Activated CD4-positive, alpha-beta T cell treated with anti-CD3 and anti-CD28 coated beads for 36 hours (primary cell): ENCODE measurements around the gene REEP3. TPM values are rescaled to one million over a fixed set of nuclear protein-coding genes. Genes with fewer than 3 reads are reported as not detected.
A peak's percentile ranks its signal among the peaks of the same experiment; 100 is the strongest.

Experiments used
- ATAC-seq: fragments of 200-7000 bp; cut with Tn5 transposase; one replicate; pipeline ENCODE4 v1.10.0; 2021; ENCODE audit warnings: mild to moderate bottlenecking, moderate library complexity
- CTCF ChIA-PET: fragments of 350-600 bp; sonication (Branson Sonifier 250); formaldehyde crosslinking; loops from one replicate; lab custom pipeline; 2021; ENCODE audit warnings: antibody characterized with exemption; lab: Charles Lee
- POLR2A ChIA-PET: fragments of 350-600 bp; sonication (Branson Sonifier 250); formaldehyde crosslinking; loops from one replicate; lab custom pipeline; 2021; ENCODE audit warnings: antibody characterized with exemption, inconsistent platforms; lab: Charles Lee
- DNase-seq: peaks from one replicate; pipeline ENCODE4 v3.0.0-alpha.2; 2020
- H3K27ac Mint-ChIP-seq: one replicate; pipeline ENCODE4 v1.8.0; 2021; ENCODE audit warnings: mixed read lengths
- H3K27me3 Mint-ChIP-seq: one replicate; pipeline ENCODE4 v1.8.0; 2021; ENCODE audit warnings: mixed read lengths
- H3K36me3 Mint-ChIP-seq: one replicate; pipeline ENCODE4 v1.8.0; 2021; ENCODE audit warnings: low read depth, mixed read lengths
- H3K4me1 Mint-ChIP-seq: one replicate; pipeline ENCODE4 v1.8.0; 2021; ENCODE audit warnings: mixed read lengths
- H3K4me3 Mint-ChIP-seq: one replicate; pipeline ENCODE4 v1.8.0; 2021; ENCODE audit warnings: mild to moderate bottlenecking, moderate library complexity, mixed read lengths
- H3K9me3 Mint-ChIP-seq: one replicate; pipeline ENCODE4 v1.8.0; 2021; ENCODE audit warnings: low read depth, mixed read lengths
- intact Hi-C, 2 experiments: fragments of 100-400 bp; cut with DNase I in 1 of 2; cut with micrococcal nuclease in 1 of 2; formaldehyde crosslinking; loops; one replicate each; pipeline versions ENCODE4 v1.14.2 to v1.15.1; 2022 to 2024; cut with DNase I, micrococcal nuclease
- total RNA-seq, 2 experiments: library from RNA; stranded (reverse); gene quantifications; one replicate each; pipeline ENCODE4 v1.2.3, GENCODE V29; 2021

REEP3 gene
- total RNA-seq, 2 experiments from 2014 or later: 15.9 to 20.9 TPM

GRCh38 chr10:63611078-63611477 is 89.9 kb downstream of the REEP3 start:
- peaks cover 14% of the 10 kb centered on the region for H3K4me1 Mint-ChIP-seq
- peak; percentile 93 for ATAC-seq

GRCh38 chr10:63614371-63614891 is 93.2 kb downstream of the REEP3 start:
- CTCF ChIA-PET: interaction anchor here (0.9 to 1.4 kb wide), 3 partner anchors 15 to 449 kb away, joined by 3 to 4 read pairs (median 3); no protein-coding TSS in a partner anchor
- DNase-seq (no peak), ATAC-seq (no peak)
- H3K4me1 Mint-ChIP-seq: peaks cover 10% of the 10 kb centered on the region
- H3K27me3 Mint-ChIP-seq: no peaks in the 10 kb centered on the region
- H3K27ac Mint-ChIP-seq: no peak overlapping the region
- H3K4me3 Mint-ChIP-seq: no peak overlapping the region
- POLR2A ChIA-PET: no interaction called here
- intact Hi-C loops: no loop called here
- H3K9me3 Mint-ChIP-seq: no peaks in the 10 kb centered on the region
- peaks cover 14% of the 10 kb centered on the region for H3K36me3 Mint-ChIP-seq

More at GRCh38 chr10:63611078-63611477, 89.9 kb downstream of the REEP3 start:
- H3K9me3 Mint-ChIP-seq: no peaks in the 10 kb centered on the region
- H3K27me3 Mint-ChIP-seq: no peaks in the 10 kb centered on the region
- DNase-seq: no peak
- H3K27ac Mint-ChIP-seq: peak overlapping the region; percentile 85
- intact Hi-C loops: no loop called here
- no peak overlapping the region for H3K4me3 Mint-ChIP-seq
- POLR2A ChIA-PET: interaction anchor here (0.6 kb wide), 1 partner anchor 409 kb away, joined by 6 read pairs; no protein-coding TSS in a partner anchor
- peaks cover 3% of the 10 kb centered on the region for H3K36me3 Mint-ChIP-seq
- CTCF ChIA-PET: interaction anchor here (0.7 to 2.4 kb wide), 6 partner anchors 17 to 444 kb away, joined by 3 to 7 read pairs (median 4); no protein-coding TSS in a partner anchor

GRCh38 chr10:63618552-63618951 is 97.4 kb downstream of the REEP3 start:
- H3K27ac Mint-ChIP-seq: no peak overlapping the region
- H3K4me1 Mint-ChIP-seq: no peaks in the 10 kb centered on the region
- POLR2A ChIA-PET: no interaction called here
- H3K9me3 Mint-ChIP-seq: no peaks in the 10 kb centered on the region
- CTCF ChIA-PET: interaction anchor here (3.2 kb wide), 1 partner anchor 10 kb away, joined by 20 read pairs; no protein-coding TSS in a partner anchor
- no peak for ATAC-seq
- DNase-seq: no peak
- no peak overlapping the region for H3K4me3 Mint-ChIP-seq
- peaks cover 16% of the 10 kb centered on the region for H3K36me3 Mint-ChIP-seq
- H3K27me3 Mint-ChIP-seq: no peaks in the 10 kb centered on the region
- intact Hi-C loops: no loop called here

DNA sequence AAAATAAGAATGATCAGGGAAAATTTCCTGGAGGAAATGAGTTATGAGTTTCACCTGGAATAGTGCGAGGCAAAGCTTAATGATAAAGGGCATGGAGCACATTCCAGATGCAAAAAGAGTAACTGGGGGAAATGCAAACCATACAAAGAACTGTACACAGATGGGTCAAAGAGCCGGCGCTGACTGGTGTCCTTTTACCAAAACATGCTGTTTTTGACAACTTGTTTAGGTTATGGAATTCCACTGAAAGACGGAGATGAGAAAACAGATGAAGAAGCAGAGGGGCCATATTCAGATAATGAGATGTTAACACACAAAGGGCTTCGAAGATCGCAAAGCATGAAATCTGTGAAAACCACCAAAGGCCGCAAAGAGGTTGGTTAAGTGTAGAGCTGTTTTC is 98.2 kb downstream of the REEP3 start:
- Mint-ChIP-seq H3K27me3 (no peaks in the 10 kb centered on the region), H3K36me3 (peaks cover 16% of the 10 kb centered on the region), H3K9me3 (no peaks in the 10 kb centered on the region), H3K4me1 (no peaks in the 10 kb centered on the region), H3K4me3 (no peak overlapping the region), H3K27ac (no peak overlapping the region)
- ATAC-seq: no peak
- ChIA-PET POLR2A (no interaction called here), CTCF (no interaction called here)
- intact Hi-C loops: no loop called here
- no peak for DNase-seq

GRCh38 chr10:63622097-63622496 is 100.9 kb downstream of the REEP3 start:
- DNase-seq (no peak), ATAC-seq (no peak)
- intact Hi-C loops: no loop called here
- no peaks in the 10 kb centered on the region for H3K9me3 Mint-ChIP-seq
- CTCF ChIA-PET: interaction anchor here (0.7 to 1.9 kb wide), 8 partner anchors 12 to 455 kb away, joined by 3 to 5 read pairs (median 4); no protein-coding TSS in a partner anchor
- no peaks in the 10 kb centered on the region for H3K4me1 Mint-ChIP-seq
- no peak overlapping the region for H3K4me3 Mint-ChIP-seq
- no peak overlapping the region for H3K27ac Mint-ChIP-seq
- POLR2A ChIA-PET: interaction anchor here (1.2 kb wide), 1 partner anchor 9 kb away, joined by 3 read pairs; no protein-coding TSS in a partner anchor
- H3K36me3 Mint-ChIP-seq: peaks cover 11% of the 10 kb centered on the region
- no peaks in the 10 kb centered on the region for H3K27me3 Mint-ChIP-seq

GRCh38 chr10:63624701-63625100 is 103.5 kb downstream of the REEP3 start:
- intact Hi-C loops: loop anchor here in 1 of 2 experiments (5.0 kb wide), 1 partner anchor 157 kb away; the partner anchor contains the start of gene JMJD1C
- ATAC-seq (no peak), DNase-seq (no peak)
- H3K4me3 Mint-ChIP-seq: no peak overlapping the region
- POLR2A ChIA-PET: no interaction called here
- H3K9me3 Mint-ChIP-seq: no peaks in the 10 kb centered on the region
- CTCF ChIA-PET: interaction anchor here (0.7 to 0.9 kb wide), 2 partner anchors 8 to 407 kb away, joined by 3 read pairs; no protein-coding TSS in a partner anchor
- no peaks in the 10 kb centered on the region for H3K27me3 Mint-ChIP-seq
- H3K36me3 Mint-ChIP-seq: peaks cover 2% of the 10 kb centered on the region
- H3K4me1 Mint-ChIP-seq: peaks cover 18% of the 10 kb centered on the region
- no peak overlapping the region for H3K27ac Mint-ChIP-seq

DNA sequence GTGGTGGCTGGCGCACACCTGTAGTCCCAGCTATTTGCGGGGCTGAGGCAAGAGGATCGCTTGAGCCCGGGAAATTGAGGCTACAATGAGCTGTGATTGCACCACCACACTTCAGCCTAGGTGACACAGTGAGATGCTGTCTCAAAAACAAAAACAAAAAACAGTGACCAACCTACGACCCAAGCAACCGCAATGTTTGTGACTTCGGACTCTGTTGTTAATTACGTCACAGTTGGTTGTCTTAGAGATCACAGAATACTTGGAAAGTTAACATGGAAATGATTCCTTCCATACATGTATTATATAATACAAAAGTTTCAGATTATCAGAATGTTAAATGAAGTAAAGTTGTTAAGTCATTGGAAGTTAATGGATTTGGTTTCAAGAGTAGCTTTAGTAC is 106.2 kb downstream of the REEP3 start:
- H3K27ac Mint-ChIP-seq: no peak overlapping the region
- ChIA-PET POLR2A (interaction anchor here (0.6 to 0.7 kb wide), 2 partner anchors 358 to 467 kb away, joined by 6 to 7 read pairs; no protein-coding TSS in a partner anchor), CTCF (interaction anchor here (0.8 to 4.6 kb wide), 9 partner anchors 10 to 469 kb away, joined by 3 to 66 read pairs (median 17); no protein-coding TSS in a partner anchor)
- DNase-seq: no peak
- H3K27me3 Mint-ChIP-seq: no peaks in the 10 kb centered on the region
- H3K36me3 Mint-ChIP-seq: no peaks in the 10 kb centered on the region
- no peak for ATAC-seq
- no peaks in the 10 kb centered on the region for H3K9me3 Mint-ChIP-seq
- H3K4me3 Mint-ChIP-seq: no peak overlapping the region
- intact Hi-C loops: loop anchor here in 1 of 2 experiments (5.0 kb wide), 1 partner anchor 160 kb away; the partner anchor contains the start of gene JMJD1C
- H3K4me1 Mint-ChIP-seq: peaks cover 25% of the 10 kb centered on the region

- ChIA-PET CTCF (interaction anchor here (0.8 to 4.6 kb wide), 15 partner anchors 9 to 470 kb away, joined by 3 to 66 read pairs (median 5); no protein-coding TSS in a partner anchor), POLR2A (interaction anchor here (0.6 to 0.7 kb wide), 2 partner anchors 359 to 468 kb away, joined by 6 to 7 read pairs; no protein-coding TSS in a partner anchor)
- intact Hi-C loops: loop anchor here in 1 of 2 experiments (2.0 to 5.0 kb wide), 5 partner anchors 93 to 411 kb away; partner anchors contain the start of genes JMJD1C and REEP3
- H3K9me3 Mint-ChIP-seq: no peaks in the 10 kb centered on the region
- no peak overlapping the region for H3K4me3 Mint-ChIP-seq
- no peaks in the 10 kb centered on the region for H3K27me3 Mint-ChIP-seq
- H3K36me3 Mint-ChIP-seq: no peaks in the 10 kb centered on the region
- peaks cover 25% of the 10 kb centered on the region for H3K4me1 Mint-ChIP-seq
- no peak overlapping the region for H3K27ac Mint-ChIP-seq
- ATAC-seq (no peak), DNase-seq (no peak)
These were observed 106.7 kb downstream of the REEP3 start for GRCh38 chr10:63627881-63628296.

DNA sequence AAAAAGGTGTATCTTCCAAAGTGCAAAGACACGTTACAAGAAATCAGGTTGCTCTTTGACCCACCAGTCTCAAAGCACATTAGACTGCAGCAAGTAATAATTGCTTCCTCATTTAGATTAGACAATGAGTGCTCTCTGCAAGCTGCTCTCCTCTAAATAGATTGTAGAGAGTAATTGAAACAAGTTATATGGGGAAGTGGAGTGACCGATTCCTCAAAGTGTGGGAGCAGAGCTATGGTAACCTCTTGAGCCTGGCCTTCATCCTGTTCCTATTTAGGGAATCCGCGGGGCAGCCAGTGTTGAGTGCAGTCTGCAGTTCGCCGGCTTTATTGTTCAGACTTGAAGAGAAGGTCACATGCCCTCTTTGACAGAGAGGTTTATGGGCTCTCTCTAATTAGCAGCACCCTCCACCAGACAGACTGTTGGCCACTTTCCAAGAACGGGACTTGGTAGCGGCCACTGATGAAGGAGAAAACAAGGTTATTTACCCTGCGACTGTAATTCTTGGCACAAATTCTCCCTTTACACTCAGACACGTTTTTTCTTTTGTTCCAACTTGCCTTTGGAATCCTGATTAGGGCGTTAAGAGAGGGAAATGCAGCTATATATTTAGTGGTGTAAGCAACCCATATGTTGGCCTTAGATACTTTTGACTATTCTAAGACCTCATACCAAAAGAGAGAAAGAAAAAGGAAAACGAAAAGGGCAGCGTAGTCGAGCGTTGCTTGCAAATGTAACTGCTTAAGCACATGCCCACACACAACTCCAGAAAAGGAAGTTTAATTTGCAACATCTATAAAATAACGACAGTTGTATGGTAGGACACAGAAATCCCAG is 107.5 kb downstream of the REEP3 start:
- H3K36me3 Mint-ChIP-seq: no peaks in the 10 kb centered on the region
- peak overlapping the region; percentile 80 for H3K4me3 Mint-ChIP-seq
- H3K27me3 Mint-ChIP-seq: no peaks in the 10 kb centered on the region
- no peak for ATAC-seq
- intact Hi-C loops: loop anchor here (1.0 to 5.0 kb wide), 8 partner anchors 92 to 462 kb away; partner anchors contain the start of genes JMJD1C (in 1 of the 2) and REEP3 (in 1 of the 2)
- peak; percentile 31 for DNase-seq
- H3K27ac Mint-ChIP-seq: peak overlapping the region; percentile 86
- peaks cover 25% of the 10 kb centered on the region for H3K4me1 Mint-ChIP-seq
- CTCF ChIA-PET: interaction anchor here (0.6 to 4.6 kb wide), 32 partner anchors 8 to 471 kb away, joined by 3 to 66 read pairs (median 4); no protein-coding TSS in a partner anchor
- H3K9me3 Mint-ChIP-seq: no peaks in the 10 kb centered on the region
- POLR2A ChIA-PET: interaction anchor here (1.0 kb wide), 1 partner anchor 163 kb away, joined by 3 read pairs; the partner anchor contains the start of gene JMJD1C

GRCh38 chr10:63629363-63630084 is 108.3 kb downstream of the REEP3 start:
- peak; percentile 92 for DNase-seq
- intact Hi-C loops: loop anchor here (1.0 to 5.0 kb wide), 15 partner anchors 78 to 812 kb away; partner anchors contain the start of genes REEP3 (in 2 of the 2), EGR2 (in 1 of the 2), JMJD1C (in 1 of the 2) and NRBF2 (in 1 of the 2)
- no peaks in the 10 kb centered on the region for H3K27me3 Mint-ChIP-seq
- H3K4me3 Mint-ChIP-seq: peak overlapping the region; percentile 80
- H3K9me3 Mint-ChIP-seq: no peaks in the 10 kb centered on the region
- POLR2A ChIA-PET: interaction anchor here (1.0 to 1.6 kb wide), 2 partner anchors 78 to 164 kb away, joined by 3 read pairs; partner anchors contain the start of gene JMJD1C
- CTCF ChIA-PET: interaction anchor here (0.5 to 4.6 kb wide), 34 partner anchors 10 to 601 kb away, joined by 3 to 66 read pairs (median 4); no protein-coding TSS in a partner anchor
- peak; percentile 72 for ATAC-seq
- H3K27ac Mint-ChIP-seq: peak overlapping the region; percentile 86
- H3K36me3 Mint-ChIP-seq: no peaks in the 10 kb centered on the region
- H3K4me1 Mint-ChIP-seq: peaks cover 25% of the 10 kb centered on the region
